BLaER1 treated with 17β-estradiol and CSF1 and Interleukin-3, amounts not matched to agents 10 nM and 100 nM (cell line): Measurements from ENCODE around the gene DEDD.

ENCODE experiments used
- H3K27ac ChIP-seq, 11 experiments: shearing (Covaris generic); formaldehyde crosslinking; 2 replicates each; pipeline ENCODE4 v1.8.1; 2022
- H3K27me3 ChIP-seq, 11 experiments: shearing (Covaris generic); formaldehyde crosslinking; 2 replicates each; pipeline ENCODE4 v1.8.1; 2022
- H3K36me3 ChIP-seq, 11 experiments: shearing (Covaris generic); formaldehyde crosslinking; 2 replicates each; pipeline ENCODE4 v1.8.1; 2022
- H3K4me1 ChIP-seq, 10 experiments: shearing (Covaris generic); formaldehyde crosslinking; 2 replicates each; pipeline ENCODE4 v1.8.1; 2022
- H3K4me2 ChIP-seq, 11 experiments: shearing (Covaris generic); formaldehyde crosslinking; 2 replicates each; pipeline ENCODE4 v1.8.1; 2022
- H3K4me3 ChIP-seq, 10 experiments: shearing (Covaris generic); formaldehyde crosslinking; 2 replicates each; pipeline ENCODE4 v1.8.1; 2022
- H3K9ac ChIP-seq, 11 experiments: shearing (Covaris generic); formaldehyde crosslinking; 2 replicates each; pipeline ENCODE4 v1.8.1; 2022
- H3K9me3 ChIP-seq, 11 experiments: shearing (Covaris generic); formaldehyde crosslinking; replicated peaks in 1 of 11; 2 replicates each; pipeline ENCODE4 v1.8.1; 2022
- H4K20me1 ChIP-seq, 11 experiments: shearing (Covaris generic); formaldehyde crosslinking; 2 replicates each; pipeline ENCODE4 v1.8.1; 2022
- Cebpa-rat ChIP-seq, 11 experiments: shearing (Covaris generic); IDR thresholded peaks; 2 replicates each; pipeline ENCODE4 v1.8.1; 2022

Gene DEDD

DNA sequence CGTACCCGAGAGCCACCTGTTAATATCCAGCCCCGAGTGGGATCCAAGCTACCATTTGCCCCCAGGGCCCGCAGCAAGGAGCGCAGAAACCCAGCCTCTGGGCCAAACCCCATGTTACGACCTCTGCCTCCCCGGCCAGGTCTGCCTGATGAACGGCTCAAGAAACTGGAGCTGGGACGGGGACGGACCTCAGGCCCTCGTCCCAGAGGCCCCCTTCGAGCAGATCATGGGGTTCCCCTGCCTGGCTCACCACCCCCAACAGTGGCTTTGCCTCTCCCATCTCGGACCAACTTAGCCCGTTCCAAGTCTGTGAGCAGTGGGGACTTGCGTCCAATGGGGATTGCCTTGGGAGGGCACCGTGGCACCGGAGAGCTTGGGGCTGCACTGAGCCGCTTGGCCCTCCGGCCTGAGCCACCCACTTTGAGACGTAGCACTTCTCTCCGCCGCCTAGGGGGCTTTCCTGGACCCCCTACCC, 28.2 kb upstream of the DEDD start:
- Histone ChIP-seq H3K9ac (peak overlapping the region; percentile 21 to 97 (median 91); a peak in 13 of 22 replicates), H3K36me3 (peaks cover 42 to 75% (median 67%) of the 10 kb centered on the region in 11 experiments), H3K4me1 (peaks cover 36 to 70% (median 50%) of the 10 kb centered on the region in 10 experiments), H4K20me1 (no peaks in the 10 kb centered on the region), H3K4me2 (peak overlapping the region; percentile 80 to 97 (median 92)), H3K27me3 (no peaks in the 10 kb centered on the region), H3K4me3 (peak overlapping the region in 5 of 10 experiments; percentile 74 to 91 (median 79); a peak in 10 of 20 replicates), H3K9me3 (no peaks in the 10 kb centered on the region), H3K27ac (peak overlapping the region in 5 of 11 experiments; percentile 81 to 93 (median 87); a peak in 4 of 22 replicates)
- TF ChIP-seq Cebpa-rat (IDR thresholded peaks at IDR 0.05): no peak

DNA sequence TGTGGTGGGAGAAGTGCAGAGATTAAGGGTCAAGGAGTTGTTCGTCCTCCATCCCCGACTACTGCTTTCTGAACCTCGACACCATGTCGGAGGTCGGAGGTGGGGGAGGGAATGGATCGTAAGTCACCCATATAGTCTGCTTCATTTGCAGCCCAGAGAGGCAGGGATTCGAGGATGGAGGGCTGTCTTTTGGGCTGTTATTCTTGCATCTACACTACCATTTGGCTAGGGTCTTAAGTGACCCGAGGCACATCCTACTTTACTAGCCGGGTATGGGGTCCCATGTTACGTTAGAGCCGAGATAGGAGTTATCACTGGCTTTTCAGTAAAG, 27.4 kb upstream of the DEDD start:
- Histone ChIP-seq H3K27me3 (no peaks in the 10 kb centered on the region), H3K4me3 (peak overlapping the region; percentile 74 to 92 (median 81)), H3K4me1 (peaks cover 36 to 70% (median 50%) of the 10 kb centered on the region in 10 experiments), H4K20me1 (no peaks in the 10 kb centered on the region), H3K9ac (peak overlapping the region; percentile 85 to 97 (median 92)), H3K4me2 (peak overlapping the region; percentile 80 to 97 (median 92)), H3K36me3 (peaks cover 42 to 75% (median 66%) of the 10 kb centered on the region in 11 experiments), H3K9me3 (no peaks in the 10 kb centered on the region), H3K27ac (peak overlapping the region; percentile 73 to 93 (median 87))
- TF ChIP-seq Cebpa-rat (IDR thresholded peaks at IDR 0.05): no peak

DNA sequence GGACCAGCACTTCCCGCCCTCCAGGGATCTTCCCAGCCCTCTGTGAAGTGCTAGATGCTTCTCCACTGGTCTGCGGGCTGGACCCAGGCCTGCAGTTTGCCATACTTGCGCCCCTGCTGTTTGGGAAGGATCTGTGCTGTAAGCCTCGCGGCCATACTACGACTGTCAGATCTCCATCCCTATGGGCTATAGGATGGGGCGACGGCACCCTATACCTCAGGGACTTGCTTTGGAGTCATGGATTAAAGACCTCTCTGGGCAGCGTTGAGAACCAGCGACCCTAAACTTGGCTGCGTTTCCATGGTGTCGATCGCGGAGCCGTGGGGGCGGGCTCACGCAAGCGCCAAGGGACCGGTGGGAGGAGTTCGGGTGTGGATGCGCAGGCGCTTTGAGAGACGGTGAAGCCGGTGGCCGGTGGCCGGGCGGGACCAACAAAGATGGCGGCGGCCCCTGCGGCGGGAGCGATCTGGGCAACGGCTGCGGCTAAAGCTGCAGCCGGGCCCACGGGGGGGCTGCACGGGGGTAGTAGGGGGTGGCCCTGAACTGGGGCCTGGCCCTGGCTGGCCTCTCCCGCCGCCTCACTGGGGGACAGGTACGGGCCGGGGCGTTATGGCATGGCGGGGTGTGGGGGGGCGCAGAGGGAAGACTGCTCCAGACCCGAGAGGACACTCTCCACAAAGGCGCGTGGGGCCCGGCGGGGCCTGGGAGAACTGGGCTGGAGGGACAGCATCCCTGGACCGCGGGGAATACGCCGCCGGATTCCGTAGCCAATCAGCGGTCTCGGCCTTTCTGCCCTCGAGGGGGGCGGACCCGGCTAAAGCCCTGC, 26.8 kb upstream of the DEDD start, which contains the start of gene USP21:
USP21 (plus strand) TSS at position 414 of the 826 bp plus-strand sequence. CDS start 1,141 bp downstream, outside the sequence.
- Histone ChIP-seq H3K27ac (peak within 1 kb of the TSS; percentile 73 to 93 (median 87)), H3K36me3 (peaks cover 40 to 69% (median 60%) of the 10 kb centered on the region in 11 experiments)

DNA sequence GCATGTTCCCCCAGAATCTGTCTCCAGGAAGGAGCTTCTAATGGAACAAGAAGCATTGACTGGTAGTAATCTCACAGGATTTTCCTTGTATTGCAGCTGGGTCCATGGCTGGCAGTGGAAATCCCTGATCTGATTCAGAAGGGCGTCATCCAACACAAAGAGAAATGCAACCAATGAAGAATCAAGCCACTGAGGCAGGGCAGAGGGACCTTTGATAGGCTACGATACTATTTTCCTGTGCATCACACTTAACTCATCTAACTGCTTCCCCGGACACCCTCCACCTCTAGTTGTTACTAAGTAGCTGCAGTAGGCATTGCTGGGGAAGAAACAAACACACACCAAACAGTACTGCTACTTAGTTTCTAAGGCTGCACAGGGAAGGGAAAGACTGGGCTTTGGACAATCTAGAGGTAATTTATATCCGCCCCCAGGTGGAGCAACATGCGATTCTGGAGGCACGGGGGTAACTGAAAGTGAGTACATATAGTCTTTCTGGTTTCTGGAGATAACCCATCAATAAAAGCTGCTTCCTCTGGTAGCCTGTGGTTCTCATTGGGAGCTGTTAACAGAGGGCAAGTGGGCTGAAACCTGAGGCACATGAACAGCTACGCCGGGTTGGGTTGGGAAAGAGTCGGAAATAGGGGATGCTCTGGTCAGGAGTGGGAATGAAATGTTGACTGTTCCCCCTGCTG, 26.0 kb upstream of the DEDD start:
- Histone ChIP-seq H4K20me1 (no peaks in the 10 kb centered on the region), H3K4me1 (peaks cover 42 to 63% (median 52%) of the 10 kb centered on the region in 10 experiments), H3K9me3 (no peaks in the 10 kb centered on the region), H3K27me3 (no peaks in the 10 kb centered on the region), H3K27ac (peak overlapping the region in 8 of 11 experiments; percentile 73 to 93 (median 86); a peak in 7 of 22 replicates), H3K4me2 (peak overlapping the region; percentile 62 to 94 (median 88)), H3K9ac (peak overlapping the region; percentile 85 to 97 (median 92); a peak in 19 of 22 replicates), H3K4me3 (peak overlapping the region; percentile 74 to 92 (median 81); a peak in 14 of 20 replicates), H3K36me3 (peaks cover 31 to 61% (median 51%) of the 10 kb centered on the region in 11 experiments)
- TF ChIP-seq Cebpa-rat (IDR thresholded peaks at IDR 0.05): no peak

More for the DNA sequence above, 26.8 kb upstream of the DEDD start, which contains the start of gene USP21:
- Histone ChIP-seq H3K4me2 (peak within 1 kb of the TSS; percentile 80 to 97 (median 92)), H3K9me3 (no peaks in the 10 kb centered on the region), H4K20me1 (no peaks in the 10 kb centered on the region), H3K27me3 (no peaks in the 10 kb centered on the region), H3K4me1 (peaks cover 41 to 71% (median 53%) of the 10 kb centered on the region in 10 experiments), H3K9ac (peak within 1 kb of the TSS; percentile 85 to 97 (median 92)), H3K4me3 (peak within 1 kb of the TSS; percentile 74 to 92 (median 81))
- no peak for TF ChIP-seq Cebpa-rat (IDR thresholded peaks at IDR 0.05)

DNA sequence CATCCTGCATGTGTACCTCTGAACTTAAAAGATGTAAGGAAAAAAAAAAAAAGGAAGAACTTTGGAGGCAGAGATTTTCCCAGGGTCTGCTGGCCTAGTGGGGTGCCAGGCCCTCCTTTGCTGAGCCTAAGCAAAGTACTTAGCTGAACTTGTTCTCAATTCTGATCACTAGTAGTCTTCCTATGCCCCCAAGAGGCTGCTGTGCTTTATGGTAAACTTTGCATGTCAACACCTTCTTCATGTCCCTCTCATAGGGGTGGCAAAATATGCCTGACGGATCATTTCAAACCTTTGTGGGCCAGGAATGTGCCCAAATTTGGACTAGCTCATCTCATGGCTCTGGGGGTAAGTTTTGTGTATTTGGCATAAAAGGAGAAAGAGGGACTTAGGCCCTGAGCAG, 25.4 kb upstream of the DEDD start:
- Histone ChIP-seq H3K4me3 (no peak overlapping the region), H3K4me1 (peaks cover 45 to 63% (median 55%) of the 10 kb centered on the region in 10 experiments), H4K20me1 (no peaks in the 10 kb centered on the region), H3K27me3 (no peaks in the 10 kb centered on the region), H3K36me3 (peaks cover 27 to 55% (median 45%) of the 10 kb centered on the region in 11 experiments), H3K27ac (no peak overlapping the region), H3K9me3 (no peaks in the 10 kb centered on the region), H3K9ac (no peak overlapping the region; a peak in 1 of 22 replicates), H3K4me2 (no peak overlapping the region)
- no peak for TF ChIP-seq Cebpa-rat (IDR thresholded peaks at IDR 0.05)

DNA sequence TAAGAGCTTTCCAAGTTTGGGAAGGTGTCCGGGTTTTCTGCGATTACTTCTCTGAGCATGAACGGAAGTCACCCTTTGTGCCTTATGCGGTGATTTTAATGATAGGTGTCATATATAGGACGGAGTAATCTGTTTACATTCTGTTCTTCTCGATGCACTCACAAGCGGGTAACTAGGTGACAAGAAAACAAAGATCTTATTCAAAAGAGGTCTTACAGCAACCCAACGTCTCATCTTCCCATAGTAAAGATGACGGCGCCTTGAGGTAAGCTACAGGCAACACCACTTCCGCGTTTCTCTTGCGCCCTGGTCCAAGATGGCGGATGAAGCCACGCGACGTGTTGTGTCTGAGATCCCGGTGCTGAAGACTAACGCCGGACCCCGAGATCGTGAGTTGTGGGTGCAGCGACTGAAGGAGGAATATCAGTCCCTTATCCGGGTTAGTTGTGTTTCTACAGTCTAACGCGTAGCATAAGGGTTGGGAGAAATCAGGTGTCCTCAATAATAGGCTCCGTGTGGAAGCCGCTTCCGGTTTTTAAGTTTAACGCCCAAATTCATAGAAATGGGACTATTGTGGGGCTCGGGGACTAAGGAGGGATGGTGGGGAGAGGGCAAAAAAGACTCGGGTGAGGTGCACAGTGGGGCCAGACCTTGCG, 21.3 kb upstream of the DEDD start, which contains the start of gene UFC1:
UFC1 (plus strand) TSS at position 297 of the 656 bp plus-strand sequence; CDS start at position 317, 20 bp downstream.
- peak within 1 kb of the TSS; percentile 69 to 89 (median 83) for H3K4me3 ChIP-seq
- H3K4me1 ChIP-seq: peaks cover 21 to 36% (median 29%) of the 10 kb centered on the region in 10 experiments
- H3K9ac ChIP-seq: peak within 1 kb of the TSS; percentile 91 to 98 (median 95)
- no peaks in the 10 kb centered on the region for H3K9me3 ChIP-seq
- H3K36me3 ChIP-seq: peaks cover 21 to 33% (median 25%) of the 10 kb centered on the region in 11 experiments
- peak within 1 kb of the TSS; percentile 93 to 99 (median 96) for H3K27ac ChIP-seq
- no peaks in the 10 kb centered on the region for H3K27me3 ChIP-seq
- H3K4me2 ChIP-seq: peak within 1 kb of the TSS; percentile 85 to 92 (median 86)
- H4K20me1 ChIP-seq: no peaks in the 10 kb centered on the region
- TF ChIP-seq Cebpa-rat (IDR thresholded peaks at IDR 0.05): no peak

DNA sequence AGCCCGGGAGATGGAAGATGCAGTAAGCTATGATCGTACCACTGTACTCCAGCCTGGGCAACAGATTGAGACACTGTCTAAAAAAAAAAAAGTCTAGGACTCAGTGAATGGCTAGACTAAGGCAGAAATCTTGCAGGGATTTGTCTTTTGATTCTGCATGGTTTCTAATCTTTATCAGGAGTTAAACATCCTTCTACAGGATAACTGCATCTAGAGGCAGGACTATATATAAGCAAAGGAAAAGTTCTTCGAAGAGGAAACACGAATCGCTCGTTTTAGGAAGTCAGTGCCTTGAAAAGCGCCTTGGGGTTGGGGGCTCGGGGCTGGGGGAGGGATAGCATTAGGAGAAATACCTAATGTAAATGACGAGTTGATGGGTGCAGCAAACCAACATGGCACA, 20.7 kb upstream of the DEDD start:
- no peaks in the 10 kb centered on the region for H4K20me1 ChIP-seq
- H3K36me3 ChIP-seq: peaks cover 15 to 27% (median 19%) of the 10 kb centered on the region in 11 experiments
- peaks cover 18 to 30% (median 24%) of the 10 kb centered on the region in 10 experiments for H3K4me1 ChIP-seq
- H3K4me2 ChIP-seq: peak overlapping the region; percentile 68 to 91 (median 85)
- H3K9ac ChIP-seq: peak overlapping the region; percentile 91 to 98 (median 95); a peak in 21 of 22 replicates
- peak overlapping the region; percentile 93 to 99 (median 96); a peak in 21 of 22 replicates for H3K27ac ChIP-seq
- H3K9me3 ChIP-seq: no peaks in the 10 kb centered on the region
- TF ChIP-seq Cebpa-rat (IDR thresholded peaks at IDR 0.05): no peak
- peak overlapping the region; percentile 69 to 89 (median 83) for H3K4me3 ChIP-seq
- no peaks in the 10 kb centered on the region for H3K27me3 ChIP-seq

DNA sequence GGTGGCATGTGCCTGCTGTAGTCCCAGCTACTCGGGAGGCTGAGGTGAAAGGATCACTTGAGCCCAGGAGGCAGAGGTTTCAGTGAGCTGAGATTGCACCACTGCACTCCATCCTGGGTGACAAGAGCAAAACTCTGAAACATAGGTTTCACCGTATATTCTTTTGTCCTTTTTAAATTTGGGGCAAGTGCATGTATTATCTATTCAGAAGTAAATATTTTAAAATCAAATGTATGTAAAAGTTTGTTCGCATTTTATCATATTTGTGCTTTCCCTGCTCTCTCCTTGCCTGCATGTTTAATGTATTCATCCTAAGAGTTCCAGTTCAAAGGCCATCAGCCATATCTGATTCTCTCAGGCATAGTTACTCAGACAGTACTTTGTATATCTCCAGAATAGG, 13.4 kb upstream of the DEDD start:
- H3K27ac ChIP-seq: no peak overlapping the region
- no peak overlapping the region for H3K4me3 ChIP-seq
- no peaks in the 10 kb centered on the region for H3K9me3 ChIP-seq
- H3K36me3 ChIP-seq: no peaks in the 10 kb centered on the region
- H3K27me3 ChIP-seq: no peaks in the 10 kb centered on the region
- peaks cover 0 to 12% (median 0%) of the 10 kb centered on the region in 10 experiments; a peak in 4 of 20 replicates for H3K4me1 ChIP-seq
- no peak overlapping the region for H3K9ac ChIP-seq
- no peak overlapping the region for H3K4me2 ChIP-seq
- H4K20me1 ChIP-seq: no peaks in the 10 kb centered on the region
- no peak for TF ChIP-seq Cebpa-rat (IDR thresholded peaks at IDR 0.05)
